CD14-positive monocyte (primary cell): Measurements from ENCODE around the gene TENM3. TPM values are rescaled to one million over a fixed set of nuclear protein-coding genes. Genes with fewer than 3 reads are reported as not detected.
"Not testable (repeated sequence)": the region's sequence is repeated elsewhere in the genome, so short reads cannot be mapped to it uniquely, and the experiment has no call there.

Source experiments
- DNase-seq, 3 donors: peaks; one replicate each; pipeline ENCODE4 v3.0.0-alpha.2; 2011 to 2022
- H2AFZ ChIP-seq: 2 replicates; pipeline ENCODE4 v1.6.0; 2012; ENCODE audit warnings: mild to moderate bottlenecking, low read depth, low read length, inconsistent platforms; ENCODE audit not compliant: insufficient read depth, poor library complexity, severe bottlenecking
- H3K27ac ChIP-seq, 2 donors: 1 replicate in 1 of 2; 2 replicates in 1 of 2; pipeline ENCODE4 v1.5.1; 2012 to 2013; ENCODE audit warnings: low read length in 2 of 2, control low read depth in 1 of 2, inconsistent platforms in 1 of 2, low read depth in 1 of 2, mild to moderate bottlenecking in 1 of 2
- H3K27me3 ChIP-seq, 2 donors: one replicate each; pipeline versions ENCODE4 v1.6.0 to v1.6.1; 2011 to 2013; ENCODE audit warnings: low read length in 2 of 2; ENCODE audit not compliant: control insufficient read depth in 2 of 2, insufficient read depth in 2 of 2
- H3K36me3 ChIP-seq, 2 donors: replicated peaks in 1 of 2; 1 replicate in 1 of 2; 2 replicates in 1 of 2; pipeline versions ENCODE4 v1.5.1 to v1.6.1; 2012 to 2013; ENCODE audit warnings: low read length in 2 of 2, control low read depth in 1 of 2, inconsistent platforms in 1 of 2, mild to moderate bottlenecking in 1 of 2; ENCODE audit not compliant: insufficient read depth in 2 of 2, control insufficient read depth in 1 of 2
- H3K4me1 ChIP-seq, 2 donors: 1 replicate in 1 of 2; 2 replicates in 1 of 2; pipeline versions ENCODE4 v1.5.1 to v1.6.1; 2012 to 2013; ENCODE audit warnings: low read length in 2 of 2, control low read depth in 1 of 2, inconsistent platforms in 1 of 2, mild to moderate bottlenecking in 1 of 2, moderate library complexity in 1 of 2; ENCODE audit not compliant: insufficient read depth in 2 of 2, control insufficient read depth in 1 of 2
- H3K4me2 ChIP-seq: replicated peaks from 2 replicates; pipeline ENCODE3; 2012; ENCODE audit warnings: low read length, moderate library complexity, mild to moderate bottlenecking; ENCODE audit not compliant: poor library complexity, severe bottlenecking; ENCODE audit errors: extremely low read depth
- H3K4me3 ChIP-seq, 3 experiments: fragments of 200-600 bp in 1 of 3; sonication (generic) in 1 of 3; replicated peaks in 1 of 3; 1 replicate in 2 of 3; 2 replicates in 1 of 3; pipeline ENCODE4 v1.5.1; 2011 to 2013; ENCODE audit warnings: low read length in 3 of 3, mild to moderate bottlenecking in 3 of 3, control low read depth in 2 of 3, low read depth in 2 of 3, inconsistent platforms in 1 of 3, moderate library complexity in 1 of 3
- H3K79me2 ChIP-seq: 2 replicates; pipeline ENCODE4 v1.6.0; 2012; ENCODE audit warnings: mild to moderate bottlenecking, control low read depth, inconsistent platforms, low read length, moderate library complexity; ENCODE audit not compliant: insufficient read depth
- H3K9ac ChIP-seq: 2 replicates; pipeline ENCODE4 v1.6.0; 2017; ENCODE audit warnings: low read length, mild to moderate bottlenecking; ENCODE audit not compliant: insufficient read depth, poor library complexity, severe bottlenecking
- H3K9me3 ChIP-seq, 2 donors: replicated peaks in 1 of 2; 1 replicate in 1 of 2; 2 replicates in 1 of 2; pipeline versions ENCODE4 v1.5.1 to v1.6.1; 2012 to 2013; ENCODE audit warnings: low read length in 2 of 2, control low read depth in 1 of 2; ENCODE audit not compliant: control insufficient read depth in 1 of 2, insufficient read depth in 1 of 2
- H4K20me1 ChIP-seq: 2 replicates; pipeline ENCODE4 v1.6.0; 2012; ENCODE audit warnings: mild to moderate bottlenecking, low read length, control low read depth, moderate library complexity; ENCODE audit not compliant: insufficient read depth
- H3K27ac Mint-ChIP-seq, 7 donors: one replicate each; pipeline ENCODE4 v1.8.0; 2020; ENCODE audit warnings: mild to moderate bottlenecking in 7 of 7, mixed read lengths in 7 of 7, moderate library complexity in 6 of 7, inconsistent platforms in 2 of 7
- H3K27me3 Mint-ChIP-seq, 3 donors: one replicate each; pipeline ENCODE4 v1.8.0; 2021 to 2022; ENCODE audit warnings: low read depth in 3 of 3, mild to moderate bottlenecking in 3 of 3, mixed read lengths in 3 of 3, moderate library complexity in 3 of 3, inconsistent platforms in 1 of 3
- H3K36me3 Mint-ChIP-seq, 2 donors: one replicate each; pipeline ENCODE4 v1.8.0; 2020; ENCODE audit warnings: mixed read lengths in 2 of 2, inconsistent platforms in 1 of 2, mild to moderate bottlenecking in 1 of 2
- H3K4me1 Mint-ChIP-seq: one replicate; pipeline ENCODE4 v1.8.0; 2020; ENCODE audit warnings: mild to moderate bottlenecking, mixed read lengths
- H3K4me3 Mint-ChIP-seq, 2 donors: one replicate each; pipeline ENCODE4 v1.8.0; 2020; ENCODE audit warnings: mild to moderate bottlenecking in 2 of 2, mixed read lengths in 2 of 2, moderate library complexity in 1 of 2
- H3K9me3 Mint-ChIP-seq, 7 donors: one replicate each; pipeline ENCODE4 v1.8.0; 2020 to 2022; ENCODE audit warnings: mixed read lengths in 7 of 7, mild to moderate bottlenecking in 6 of 7, moderate library complexity in 6 of 7, inconsistent platforms in 2 of 7
- WGBS: methylation state at CpG from one replicate; pipeline ENCODE4 v1.1.5; 2013; ENCODE audit warnings: missing lambda C conversion rate; ENCODE audit not compliant: insufficient coverage; 5-methylcytosine and 5-hydroxymethylcytosine counted together
- intact Hi-C, 2 donors: fragments of 100-400 bp; cut with micrococcal nuclease; formaldehyde crosslinking; loops; one replicate each; pipeline versions ENCODE4 v1.15.0 to v1.15.1; 2023
- polyA plus RNA-seq, 3 donors: library from polyadenylated mRNA; depleted of rRNA in 1 of 3; unstranded in 2 of 3; stranded (reverse) in 1 of 3; fragments of 300-500 nt in 2 of 3; fragments of >200 nt in 1 of 3; fragmentation: Illumina TruSeq in 2 of 3; gene quantifications; 1 replicate in 2 of 3; 2 replicates in 1 of 3; pipeline ENCODE4 v1.2.3, GENCODE V29; 2012 to 2021
- TF ChIP-seq, protein P1 (sequence below): fragments of 200-600 bp; IDR thresholded peaks from one replicate; pipeline ENCODE4 v1.8.0; 2022; ENCODE audit warnings: antibody characterized with exemption, mild to moderate bottlenecking

TENM3 gene
- polyA plus RNA-seq, 3 donors = not detected

DNA sequence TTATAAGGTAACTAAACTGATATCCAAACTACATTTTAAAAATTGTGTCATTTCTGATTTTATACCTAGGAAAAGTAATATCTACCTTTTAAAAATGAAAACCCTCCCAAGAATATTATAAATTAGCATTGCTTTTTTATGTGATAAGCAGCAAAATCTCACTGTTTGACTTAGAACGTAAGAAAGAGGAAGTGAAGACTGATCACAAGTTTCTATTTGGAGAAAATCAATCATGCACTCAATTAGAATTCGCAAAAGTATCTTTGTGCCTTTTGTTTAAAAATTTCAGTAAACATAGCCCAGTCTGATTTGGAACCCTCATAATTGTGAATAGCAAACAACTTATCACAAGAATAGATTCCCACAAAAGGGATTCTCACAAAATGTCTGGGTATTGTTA is 142.7 kb downstream of the TENM3 start:
- Histone ChIP-seq H2AFZ (no peak overlapping the region), H4K20me1 (no peaks in the 10 kb centered on the region), H3K9ac (no peak overlapping the region), H3K27ac (no peak overlapping the region), H3K4me2 (no peak overlapping the region), H3K4me3 (no peak overlapping the region), H3K79me2 (no peaks in the 10 kb centered on the region), H3K27me3 (no peaks in the 10 kb centered on the region), H3K9me3 (no peaks in the 10 kb centered on the region), H3K4me1 (no peaks in the 10 kb centered on the region), H3K36me3 (no peaks in the 10 kb centered on the region)
- DNase-seq = no peak
- Mint-ChIP-seq H3K9me3 (peaks cover 0 to 9% (median 2%) of the 10 kb centered on the region in 7 donors), H3K36me3 (no peaks in the 10 kb centered on the region), H3K27me3 (peaks cover 0 to 1% (median 0%) of the 10 kb centered on the region in 3 donors), H3K27ac (no peak overlapping the region), H3K4me1 (no peaks in the 10 kb centered on the region), H3K4me3 (no peak overlapping the region)
- TF ChIP-seq, protein P1, sequence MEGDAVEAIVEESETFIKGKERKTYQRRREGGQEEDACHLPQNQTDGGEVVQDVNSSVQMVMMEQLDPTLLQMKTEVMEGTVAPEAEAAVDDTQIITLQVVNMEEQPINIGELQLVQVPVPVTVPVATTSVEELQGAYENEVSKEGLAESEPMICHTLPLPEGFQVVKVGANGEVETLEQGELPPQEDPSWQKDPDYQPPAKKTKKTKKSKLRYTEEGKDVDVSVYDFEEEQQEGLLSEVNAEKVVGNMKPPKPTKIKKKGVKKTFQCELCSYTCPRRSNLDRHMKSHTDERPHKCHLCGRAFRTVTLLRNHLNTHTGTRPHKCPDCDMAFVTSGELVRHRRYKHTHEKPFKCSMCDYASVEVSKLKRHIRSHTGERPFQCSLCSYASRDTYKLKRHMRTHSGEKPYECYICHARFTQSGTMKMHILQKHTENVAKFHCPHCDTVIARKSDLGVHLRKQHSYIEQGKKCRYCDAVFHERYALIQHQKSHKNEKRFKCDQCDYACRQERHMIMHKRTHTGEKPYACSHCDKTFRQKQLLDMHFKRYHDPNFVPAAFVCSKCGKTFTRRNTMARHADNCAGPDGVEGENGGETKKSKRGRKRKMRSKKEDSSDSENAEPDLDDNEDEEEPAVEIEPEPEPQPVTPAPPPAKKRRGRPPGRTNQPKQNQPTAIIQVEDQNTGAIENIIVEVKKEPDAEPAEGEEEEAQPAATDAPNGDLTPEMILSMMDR = no peak
- intact Hi-C loops = no loop called here
- no CpG with 5 or more reads among the region's 2 CpGs for WGBS

DNA sequence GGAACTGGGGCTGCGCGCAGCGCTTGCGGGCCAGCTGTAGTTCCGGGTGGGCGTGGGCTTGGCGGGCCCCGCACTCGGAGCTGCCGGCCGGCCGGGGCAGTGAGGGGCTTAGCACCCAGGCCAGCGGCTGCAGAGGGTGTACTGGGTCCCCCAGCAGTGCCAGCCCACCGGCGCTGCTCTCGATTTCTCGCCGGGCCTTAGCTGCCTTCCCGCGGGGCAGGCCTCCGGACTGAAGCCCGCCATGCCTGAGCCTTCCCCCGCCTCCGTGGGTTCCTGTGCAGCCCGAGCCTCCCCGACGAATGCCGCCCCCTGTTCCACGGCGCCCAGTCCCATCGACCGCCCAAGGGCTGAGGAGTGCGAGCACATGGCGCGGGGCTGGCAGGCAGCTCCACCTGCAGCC is 143.4 kb downstream of the TENM3 start:
- H3K36me3 Mint-ChIP-seq, H3K9me3 ChIP-seq, H3K9ac ChIP-seq, H3K4me2 ChIP-seq, H3K79me2 ChIP-seq, DNase-seq, H3K27me3 ChIP-seq, H3K4me3 Mint-ChIP-seq, H4K20me1 ChIP-seq, H3K4me3 ChIP-seq, H3K9me3 Mint-ChIP-seq, H2AFZ ChIP-seq, H3K4me1 ChIP-seq, H3K27me3 Mint-ChIP-seq, H3K27ac Mint-ChIP-seq, H3K27ac ChIP-seq, H3K4me1 Mint-ChIP-seq, intact Hi-C loops, H3K36me3 ChIP-seq: not testable (repeated sequence)
- WGBS = 91% methylated on average over 25 of the region's 35 CpGs
